Hepatocyte (in vitro differentiated cells): Measurements from ENCODE around the gene EIF3L.

Experiments
- CTCF ChIP-seq: fragments of 200-600 bp; sonication (generic); IDR thresholded peaks from 2 replicates; pipeline ENCODE4 v1.5.1; 2016; ENCODE audit warnings: antibody characterized with exemption, mild to moderate bottlenecking; ENCODE audit not compliant: poor library complexity
- EZH2 ChIP-seq: fragments of 200-600 bp; sonication (generic); IDR thresholded peaks from 2 replicates; pipeline ENCODE4 v1.6.1; 2016; ENCODE audit warnings: antibody characterized with exemption, mild to moderate bottlenecking, borderline replicate concordance

DNA sequence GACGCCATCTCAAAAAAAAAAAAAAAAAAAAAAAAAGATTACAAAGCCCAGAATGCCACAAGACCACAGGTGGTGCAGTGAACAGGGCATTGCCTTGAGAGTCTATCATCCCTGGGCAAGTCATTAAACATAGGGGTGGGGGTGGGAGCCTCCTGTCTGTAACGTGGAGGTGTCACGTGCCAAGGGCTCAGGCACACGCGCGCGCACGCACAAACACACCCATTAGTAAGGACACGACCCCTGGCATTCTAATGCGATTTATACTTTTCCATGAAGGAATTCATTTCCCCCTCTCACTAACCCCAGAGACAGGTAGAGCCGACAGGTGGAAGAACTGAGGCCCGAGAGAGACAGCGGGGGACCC is 47.3 kb upstream of the EIF3L start:
- TF ChIP-seq CTCF (no peak), EZH2 (no peak)
